Astrocyte of the spinal cord (primary cell): Measurements from ENCODE around the gene MAPK8IP2.

Experiments
- DNase-seq: peaks from one replicate; pipeline ENCODE4 v3.0.0; 2011; ENCODE audit warnings: low read depth, low spot score
- H3K4me3 ChIP-seq: 2 replicates; pipeline ENCODE4 v1.5.1; 2011; ENCODE audit warnings: low read depth, mild to moderate bottlenecking, low read length, moderate library complexity
- CTCF ChIP-seq: IDR thresholded peaks from 2 replicates; pipeline ENCODE4 v1.5.1; 2012; ENCODE audit warnings: low read depth, mild to moderate bottlenecking, low read length, inconsistent platforms
- in situ Hi-C: cut with HindIII; loops from 2 replicates; pipeline ENCODE4 v1.10.0; 2017; ENCODE audit warnings: low sequenced_read_pairs

The MAPK8IP2 gene

GRCh38 chr22:50597097-50597496 is 3.5 kb upstream of the MAPK8IP2 start:
- no peak for TF ChIP-seq CTCF
- no peak overlapping the region for H3K4me3 ChIP-seq
- no peak for DNase-seq
- in situ Hi-C loops: no loop called here

- no peak for DNase-seq
- in situ Hi-C loops: no loop called here
- no peak for TF ChIP-seq CTCF
- H3K4me3 ChIP-seq: no peak overlapping the region
Measured at GRCh38 chr22:50599816-50600455, 657 bp upstream of the MAPK8IP2 start.

- no peak overlapping the region for H3K4me3 ChIP-seq
- in situ Hi-C loops: no loop called here
- TF ChIP-seq CTCF: no peak
- DNase-seq: no peak
Measured at GRCh38 chr22:50600967-50601668, 525 bp downstream of the MAPK8IP2 start.

- in situ Hi-C loops: no loop called here
- no peak for DNase-seq
- no peak for TF ChIP-seq CTCF
- H3K4me3 ChIP-seq: no peak overlapping the region
Measured at GRCh38 chr22:50601669-50602337, 1.2 kb downstream of the MAPK8IP2 start.

GRCh38 chr22:50602338-50602700 is 1.7 kb downstream of the MAPK8IP2 start:
- no peak for DNase-seq
- TF ChIP-seq CTCF: no peak
- in situ Hi-C loops: no loop called here
- no peak overlapping the region for H3K4me3 ChIP-seq

- in situ Hi-C loops: no loop called here
- TF ChIP-seq CTCF: no peak
- no peak for DNase-seq
- H3K4me3 ChIP-seq: no peak overlapping the region
Measured at GRCh38 chr22:50603511-50604255, 3.1 kb downstream of the MAPK8IP2 start.
